K562 (cell line): ENCODE results near the gene SLC16A5. TPM values are rescaled to one million over a fixed set of nuclear protein-coding genes. Genes with fewer than 3 reads are reported as not detected.

ENCODE experiments used
- CBFB ChIP-seq: sonication (generic); formaldehyde crosslinking; IDR thresholded peaks from 2 replicates; pipeline ENCODE4 v1.4.0; 2020; ENCODE audit warnings: mild to moderate bottlenecking, missing genetic modification reagents
- DDX20 ChIP-seq: fragments of 450-650 bp; IDR thresholded peaks from 2 replicates; pipeline ENCODE4 v1.6.1; 2016; ENCODE audit warnings: missing genetic modification characterization, low read depth, mild to moderate bottlenecking, missing compliant biosample characterization, moderate library complexity
- EP400 ChIP-seq: fragments of 450-650 bp; IDR thresholded peaks from 2 replicates; pipeline ENCODE4 v1.6.1; 2017; ENCODE audit warnings: antibody characterized with exemption, mild to moderate bottlenecking, moderate library complexity
- ERF ChIP-seq: fragments of 450-650 bp; formaldehyde crosslinking; IDR thresholded peaks from 2 replicates; pipeline ENCODE4 v1.4.0; 2020; ENCODE audit warnings: mild to moderate bottlenecking, mixed read lengths
- MGA ChIP-seq: fragments of 450-650 bp; IDR thresholded peaks from 2 replicates; pipeline ENCODE4 v1.6.1; 2016; ENCODE audit warnings: mild to moderate bottlenecking, moderate library complexity
- NR2C2 ChIP-seq, 2 experiments: fragments of 200-800 bp in 1 of 2; sonication (Bioruptor generic) in 1 of 2; sonication (generic) in 1 of 2; formaldehyde crosslinking in 1 of 2; IDR thresholded peaks; 2 replicates each; pipeline versions ENCODE4 v1.6.1 to v1.8.0; 2016 to 2022; ENCODE audit warnings: mild to moderate bottlenecking in 1 of 2, missing compliant biosample characterization in 1 of 2, missing genetic modification characterization in 1 of 2, missing genetic modification reagents in 1 of 2
- SMAD4 ChIP-seq: fragments of 250-450 bp; sonication (Bioruptor Pico); conservative IDR thresholded peaks from 2 replicates; pipeline ENCODE4 v1.8.0; 2021; ENCODE audit warnings: inconsistent platforms, mild to moderate bottlenecking, moderate library complexity
- ZC3H4 ChIP-seq: sonication (generic); formaldehyde crosslinking; IDR thresholded peaks from 2 replicates; pipeline ENCODE4 v1.9.0; 2021; ENCODE audit warnings: missing genetic modification reagents, borderline replicate concordance
- ZFP36 ChIP-seq: fragments of 150-350 bp; IDR thresholded peaks from 2 replicates; pipeline ENCODE4 v1.6.1; 2018; ENCODE audit warnings: low read length, low read depth; ENCODE audit not compliant: partially characterized antibody
- ZFP91 ChIP-seq: sonication (generic); formaldehyde crosslinking; IDR thresholded peaks from 2 replicates; pipeline ENCODE4 v1.8.0; 2022; ENCODE audit warnings: mild to moderate bottlenecking, missing genetic modification reagents
- polyA plus RNA-seq, 8 experiments: library from polyadenylated mRNA; depleted of rRNA in 4 of 8; stranded (reverse) in 5 of 8; unstranded in 3 of 8; fragments of >200 nt; fragmentation: Nextera tagmentation in 2 of 8; fragmentation: Illumina TruSeq in 1 of 8; extraction: Ambion mirVana in 2 of 8; extraction: Trizol in 1 of 8; gene quantifications; 2 replicates each; pipeline versions ENCODE4 v1.2.1 to v1.2.3, GENCODE V29; 2011 to 2014; ENCODE audit warnings: inconsistent platforms in 1 of 8, missing spikeins in 1 of 8
- total RNA-seq, 7 experiments: library from RNA; depleted of rRNA in 6 of 7; stranded (reverse); fragments of >200 nt in 6 of 7; fragmentation: Illumina TruSeq in 2 of 7; extraction: Trizol in 2 of 7; gene quantifications; 2 replicates each; pipeline versions ENCODE4 v1.2.1 to v1.2.3, GENCODE V29; 2011 to 2021; ENCODE audit warnings: low replicate concordance in 1 of 7

The SLC16A5 gene
- total and polyA plus RNA-seq, 9 of the 15 experiments (the other 6 are each of a cell fraction or from before 2014, with no cell fraction given) = 0.06 to 2.6 (median 0.91) TPM

- TF ChIP-seq MGA = peak; percentile 53; the same call in 1 of the 2 replicates
- TF ChIP-seq ZC3H4 (CRISPR knock-in tag) = 0 out of 2 replicates have a peak, but pooled peaks have one; percentile 54
- TF ChIP-seq NR2C2 (CRISPR knock-in tag; IDR thresholded peaks at IDR 0.05) = no peak
- TF ChIP-seq NR2C2 (tag; IDR thresholded peaks at IDR 0.05) = 0 out of 2 replicates have a peak, but pooled peaks have one; percentile 53
- TF ChIP-seq SMAD4 (CRISPR knock-in tag) = 0 out of 2 replicates have a peak, but pooled peaks have one; percentile 25
- peak; percentile 31; the same call in 1 of the 2 replicates for TF ChIP-seq EP400
- 0 out of 2 replicates have a peak, but pooled peaks have one; percentile 44 for TF ChIP-seq CBFB (CRISPR knock-in tag)
- 0 out of 2 replicates have a peak, but pooled peaks have one; percentile 24 for TF ChIP-seq ERF (CRISPR knock-in tag)
- TF ChIP-seq ZFP36 = no peak
- TF ChIP-seq DDX20 (tag) = no peak
- TF ChIP-seq ZFP91 (CRISPR knock-in tag) = peak; percentile 14; the same call in 1 of the 2 replicates
Measured at GRCh38 chr17:75087182-75087557, 584 bp upstream of the SLC16A5 start (continued).
